ENCODE data around the gene STK35.

GRCh38 chr20:2066461-2067122 lies 35.0 kb upstream of the STK35 start:
- no peak for TF ChIP-seq JUN (IDR thresholded peaks at IDR 0.05; ENCODE audit: low read depth, low read length)
- no peak for TF ChIP-seq CTCF (IDR thresholded peaks at IDR 0.05; ENCODE audit: control extremely low read depth in 1 of 3, insufficient read depth in 1 of 3, low read depth in 1 of 3, low read length in 3 of 3)
- no peak for TF ChIP-seq ATF3 (IDR thresholded peaks at IDR 0.05; ENCODE audit: insufficient read depth, low read depth, low read length)
- no peak for TF ChIP-seq GABPA (IDR thresholded peaks at IDR 0.05; ENCODE audit: borderline replicate concordance, insufficient read depth, low read length)
- TF ChIP-seq RFX5 (IDR thresholded peaks at IDR 0.05; ENCODE audit: borderline replicate concordance, low read depth, low read length): no peak
- TF ChIP-seq SP1 (IDR thresholded peaks at IDR 0.05; ENCODE audit: low read depth, low read length): no peak
- TF ChIP-seq MAFK (IDR thresholded peaks at IDR 0.05; ENCODE audit: low read depth, low read length): no peak
- no peak for TF ChIP-seq TBP (IDR thresholded peaks at IDR 0.05; ENCODE audit: low read depth, low read length)
- TF ChIP-seq HDAC2 (IDR thresholded peaks at IDR 0.05; ENCODE audit: borderline replicate concordance in 1 of 2, low read depth in 2 of 2, low read length in 2 of 2): no peak
- no peak for TF ChIP-seq ATF2 (IDR thresholded peaks at IDR 0.05; ENCODE audit: low read length)
- no peak for TF ChIP-seq HDAC6 (IDR thresholded peaks at IDR 0.05; ENCODE audit: low read depth, low read length)
- TF ChIP-seq BACH1 (IDR thresholded peaks at IDR 0.05; ENCODE audit: low read length): no peak
- TF ChIP-seq POLR2A (IDR thresholded peaks at IDR 0.05; ENCODE audit: control extremely low read depth in 1 of 2, low read depth in 2 of 2, low read length in 2 of 2): no peak
